H1 (cell line): ENCODE results near the gene SHISAL1. TPM values are rescaled to one million over a fixed set of nuclear protein-coding genes. Genes with fewer than 3 reads are reported as not detected.

Experiments
- ATF3 ChIP-seq: IDR thresholded peaks from 2 replicates; pipeline ENCODE4 v1.6.1; 2011; ENCODE audit warnings: low read depth, mild to moderate bottlenecking, low read length; ENCODE audit not compliant: insufficient read depth
- CHD7 ChIP-seq: fragments of 300-600 bp; sonication (generic); IDR thresholded peaks from 2 replicates; pipeline ENCODE4 v1.7.1; 2012; ENCODE audit warnings: low read length, moderate library complexity, mild to moderate bottlenecking, inconsistent platforms; ENCODE audit not compliant: insufficient replicate concordance
- CREB1 ChIP-seq: IDR thresholded peaks from 2 replicates; pipeline ENCODE4 v1.6.1; 2012; ENCODE audit warnings: inconsistent platforms
- CTBP2 ChIP-seq: IDR thresholded peaks from 2 replicates; pipeline ENCODE4 v1.7.0; 2011; ENCODE audit warnings: borderline replicate concordance, mild to moderate bottlenecking, moderate library complexity, mixed read lengths, low read length; ENCODE audit not compliant: insufficient read depth, insufficient read length
- HDAC6 ChIP-seq: IDR thresholded peaks from one replicate; pipeline ENCODE4 v1.7.1; 2012; ENCODE audit warnings: low read depth, mild to moderate bottlenecking, inconsistent platforms, low read length, moderate library complexity
- POLR2AphosphoS5 ChIP-seq: IDR thresholded peaks from 2 replicates; pipeline ENCODE4 v1.6.1; 2011; ENCODE audit warnings: low read depth, low read length
- RFX5 ChIP-seq: IDR thresholded peaks from 2 replicates; pipeline ENCODE4 v1.6.1; 2011; ENCODE audit warnings: low read depth, low read length, improper control_type of control experiment, borderline replicate concordance
- SUZ12 ChIP-seq: fragments of 200-600 bp; sonication (generic); IDR thresholded peaks from 2 replicates; pipeline ENCODE4 v1.6.1; 2012; ENCODE audit warnings: mild to moderate bottlenecking, inconsistent platforms, low read length, moderate library complexity, mixed read lengths
- polyA plus RNA-seq, 7 experiments: library from polyadenylated mRNA; depleted of rRNA in 3 of 7; stranded (reverse) in 5 of 7; unstranded in 2 of 7; fragments of >200 nt in 5 of 7; fragments of 200-250 nt in 2 of 7; gene quantifications; 1 replicate in 5 of 7; 2 replicates in 1 of 7; 4 replicates in 1 of 7; pipeline versions ENCODE4 v1.2.1 to v1.2.3, GENCODE V29; 2011 to 2013; ENCODE audit warnings: missing spikeins in 2 of 7, mixed read lengths in 2 of 7
- total RNA-seq: library from RNA; stranded (reverse); fragmentation: NEBNext Ultra II Directional; extraction: Animal tissue kit (Norgen Biotek cat#: 25700); gene quantifications from 2 replicates; pipeline ENCODE4 v1.2.1, GENCODE V29; 2021

SHISAL1 gene
- total and polyA plus RNA-seq, 2 of the 8 experiments (the other 6 are each of a cell fraction or from before 2014, with no cell fraction given), result 3.7 to 5.8 TPM

GRCh38 chr22:44301039-44301438 lies 11.7 kb downstream of the SHISAL1 start (continued):
- no peak for TF ChIP-seq CHD7
- TF ChIP-seq ATF3, result no peak
- no peak for TF ChIP-seq RFX5
- TF ChIP-seq CREB1, result no peak
- no peak for TF ChIP-seq SUZ12
- no peak for TF ChIP-seq POLR2AphosphoS5
- TF ChIP-seq HDAC6, result no peak
- no peak for TF ChIP-seq CTBP2
